Stimulated activated CD8-positive, alpha-beta memory T cell treated with anti-CD3 and anti-CD28 coated beads, Interleukin-4, amount 100 ng/mL, for 4 hours (primary cell): Measurements from ENCODE around the gene B4GALT5.

ENCODE experiments used
- DNase-seq, 2 donors: peaks; one replicate each; pipeline ENCODE4 v3.0.0-alpha.2; 2020; ENCODE audit warnings: low read depth in 2 of 2, low spot score in 1 of 2

B4GALT5 gene

GRCh38 chr20:49701241-49701790, 12.4 kb downstream of the B4GALT5 start:
- DNase-seq: no peak

- no peak for DNase-seq
Measured at GRCh38 chr20:49700411-49701185, 13.1 kb downstream of the B4GALT5 start.

GRCh38 chr20:49699200-49699992, 14.3 kb downstream of the B4GALT5 start:
- DNase-seq: no peak

GRCh38 chr20:49698477-49698876, 15.2 kb downstream of the B4GALT5 start:
- DNase-seq: no peak

- DNase-seq: no peak
Measured at GRCh38 chr20:49697071-49697470, 16.6 kb downstream of the B4GALT5 start.

- DNase-seq: no peak
Measured at GRCh38 chr20:49696594-49696993, 17.1 kb downstream of the B4GALT5 start.

GRCh38 chr20:49695830-49696229, 17.8 kb downstream of the B4GALT5 start:
- no peak for DNase-seq

- DNase-seq: no peak
Measured at GRCh38 chr20:49694450-49695071, 19.1 kb downstream of the B4GALT5 start.

GRCh38 chr20:49693435-49694171, 20.1 kb downstream of the B4GALT5 start:
- no peak for DNase-seq

GRCh38 chr20:49692941-49693340, 20.7 kb downstream of the B4GALT5 start:
- DNase-seq: no peak

GRCh38 chr20:49691818-49692568, 21.7 kb downstream of the B4GALT5 start:
- no peak for DNase-seq

- DNase-seq: no peak
Measured at GRCh38 chr20:49690899-49691620, 22.6 kb downstream of the B4GALT5 start.

- no peak for DNase-seq
Measured at GRCh38 chr20:49687595-49688567, 25.8 kb downstream of the B4GALT5 start.

GRCh38 chr20:49685809-49686208, 27.9 kb downstream of the B4GALT5 start:
- DNase-seq: no peak

GRCh38 chr20:49685161-49685601, 28.5 kb downstream of the B4GALT5 start:
- no peak for DNase-seq

GRCh38 chr20:49684335-49684997, 29.2 kb downstream of the B4GALT5 start:
- no peak for DNase-seq

GRCh38 chr20:49682798-49683197, 30.9 kb downstream of the B4GALT5 start:
- no peak for DNase-seq

- no peak for DNase-seq
Measured at GRCh38 chr20:49682278-49682677, 31.4 kb downstream of the B4GALT5 start.
